HepG2 (cell line): ENCODE data around the gene GLDC. TPM values are rescaled to one million over a fixed set of nuclear protein-coding genes. Genes with fewer than 3 reads are reported as not detected.

Experiments
- ATAD3A ChIP-seq: sonication (generic); formaldehyde crosslinking; IDR thresholded peaks from 2 replicates; pipeline ENCODE4 v1.4.0; 2020; ENCODE audit warnings: missing genetic modification reagents
- CEBPG ChIP-seq: IDR thresholded peaks from 2 replicates; pipeline ENCODE4 v1.6.1; 2016
- EEA1 ChIP-seq: sonication (generic); formaldehyde crosslinking; IDR thresholded peaks from 2 replicates; pipeline ENCODE4 v1.5.1; 2020; ENCODE audit warnings: mild to moderate bottlenecking, missing genetic modification reagents, borderline replicate concordance
- IRF9 ChIP-seq: sonication (generic); formaldehyde crosslinking; IDR thresholded peaks from 2 replicates; pipeline ENCODE4 v1.8.0; 2022; ENCODE audit warnings: missing genetic modification reagents, mild to moderate bottlenecking, borderline replicate concordance
- KIAA2018 ChIP-seq: sonication (generic); formaldehyde crosslinking; IDR thresholded peaks from 2 replicates; pipeline ENCODE4 v1.5.0; 2020; ENCODE audit warnings: mild to moderate bottlenecking, missing genetic modification reagents, borderline replicate concordance
- MAFG ChIP-seq: sonication (generic); formaldehyde crosslinking; IDR thresholded peaks from 2 replicates; pipeline ENCODE4 v1.5.1; 2020; ENCODE audit warnings: mild to moderate bottlenecking, missing genetic modification reagents
- NR2F6 ChIP-seq, 2 experiments: IDR thresholded peaks; 2 replicates each; pipeline ENCODE4 v1.6.1; 2016; ENCODE audit warnings: antibody characterized with exemption in 1 of 2, mild to moderate bottlenecking in 1 of 2
- SRSF1 ChIP-seq: fragments of 200-400 bp; formaldehyde crosslinking; optimal IDR thresholded peaks from 2 replicates; pipeline ENCODE3; 2017; ENCODE audit warnings: mild to moderate bottlenecking, low read depth, low read length, moderate library complexity
- TEAD2 ChIP-seq: sonication (generic); formaldehyde crosslinking; IDR thresholded peaks from 2 replicates; pipeline ENCODE4 v1.9.0; 2021; ENCODE audit warnings: missing genetic modification reagents
- TOE1 ChIP-seq: sonication (generic); formaldehyde crosslinking; IDR thresholded peaks from 2 replicates; pipeline ENCODE4 v1.4.0; 2020; ENCODE audit warnings: mild to moderate bottlenecking, missing genetic modification reagents
- ZMYM2 ChIP-seq: sonication (generic); formaldehyde crosslinking; IDR thresholded peaks from 2 replicates; pipeline ENCODE4 v1.8.0; 2022; ENCODE audit warnings: mild to moderate bottlenecking, missing genetic modification reagents
- ZNF331 ChIP-seq: sonication (generic); formaldehyde crosslinking; IDR thresholded peaks from 2 replicates; pipeline ENCODE4 v1.4.0; 2020; ENCODE audit warnings: missing genetic modification reagents
- ZNF367 ChIP-seq: sonication (generic); formaldehyde crosslinking; IDR thresholded peaks from 2 replicates; pipeline ENCODE4 v1.4.0; 2020; ENCODE audit warnings: missing genetic modification reagents, borderline replicate concordance
- ZNF510 ChIP-seq: sonication (generic); formaldehyde crosslinking; IDR thresholded peaks from 2 replicates; pipeline ENCODE4 v1.4.0; 2020; ENCODE audit warnings: low read depth, mild to moderate bottlenecking, missing genetic modification reagents
- ZNF777 ChIP-seq: sonication (generic); formaldehyde crosslinking; IDR thresholded peaks from 2 replicates; pipeline ENCODE4 v1.4.0; 2020; ENCODE audit warnings: missing genetic modification reagents
- ZSCAN9 ChIP-seq: IDR thresholded peaks from 2 replicates; pipeline ENCODE4 v1.6.1; 2016; ENCODE audit warnings: borderline replicate concordance
- polyA plus RNA-seq, 8 experiments: library from polyadenylated mRNA; depleted of rRNA in 3 of 8; stranded (reverse) in 7 of 8; unstranded in 1 of 8; fragments of >200 nt; fragmentation: Illumina TruSeq in 4 of 8; extraction: Trizol in 4 of 8; gene quantifications; 2 replicates each; pipeline versions ENCODE4 v1.2.1 to v1.2.3, GENCODE V29; 2011 to 2016; ENCODE audit warnings: low read depth in 4 of 8, missing spikeins in 1 of 8, mixed read lengths in 1 of 8; ENCODE audit not compliant: insufficient read depth in 1 of 8
- total RNA-seq, 5 experiments: library from RNA; depleted of rRNA; stranded (reverse); fragments of >200 nt; fragmentation: Illumina TruSeq; extraction: Trizol; gene quantifications; 2 replicates each; pipeline ENCODE4 v1.2.3, GENCODE V29; 2016; ENCODE audit warnings: low read depth in 1 of 5

Gene GLDC
- total and polyA plus RNA-seq, 2 of the 13 experiments (the other 11 are each of a cell fraction or from before 2014, with no cell fraction given): 59.3 to 115 TPM

GRCh38 chr9:6640268-6641051, 5.1 kb downstream of the GLDC start (continued):
- TF ChIP-seq KIAA2018 (CRISPR knock-in tag) (no peak), ZMYM2 (CRISPR knock-in tag) (no peak), ZNF331 (CRISPR knock-in tag) (no peak), TEAD2 (CRISPR knock-in tag) (no peak), SRSF1 (no peak), ZNF510 (CRISPR knock-in tag) (no peak), ZNF777 (no peak), ATAD3A (CRISPR knock-in tag) (no peak), ZSCAN9 (no peak), MAFG (CRISPR knock-in tag) (no peak), ZNF367 (CRISPR knock-in tag) (no peak), EEA1 (no peak), NR2F6 (IDR thresholded peaks at IDR 0.05) (peak; percentile 17; the same call in 1 of the 2 replicates), NR2F6 (CRISPR knock-in tag; IDR thresholded peaks at IDR 0.05) (no peak), IRF9 (CRISPR knock-in tag) (no peak), CEBPG (CRISPR knock-in tag) (peak; percentile 46; the same call in 1 of the 2 replicates), TOE1 (no peak)
